ENCODE measurements around the gene CEPT1.

The CEPT1 gene

GRCh38 chr1:111201275-111202090, 61.5 kb downstream of the CEPT1 start:
- peak overlapping the region; percentile 15; the same call in 1 of the 2 replicates for H3K27ac ChIP-seq (ENCODE audit: low read depth, low read length)
- peaks cover 21% of the 10 kb centered on the region for H3F3A ChIP-seq (ENCODE audit: control insufficient read depth, insufficient read depth)
- no peaks in the 10 kb centered on the region for H3K9me2 ChIP-seq (replicated peaks; ENCODE audit: control insufficient read depth, low read length)
- no peaks in the 10 kb centered on the region for H4K20me1 ChIP-seq (ENCODE audit: control insufficient read depth, insufficient read depth, low read depth, low read length)
- H3K36me3 ChIP-seq (ENCODE audit: control insufficient read depth, low read length) = peaks cover 66% of the 10 kb centered on the region
- no peaks in the 10 kb centered on the region for H3K9me3 ChIP-seq (ENCODE audit: control insufficient read depth, insufficient read depth, low read length)
- H3K79me2 ChIP-seq (ENCODE audit: control insufficient read depth, low read length) = peaks cover 43% of the 10 kb centered on the region
- H3K4me3 ChIP-seq (ENCODE audit: low read length) = no peak overlapping the region
- H3K4me1 ChIP-seq (ENCODE audit: control insufficient read depth, low read length) = peaks cover 82% of the 10 kb centered on the region
- TF ChIP-seq CTCF (IDR thresholded peaks at IDR 0.05; ENCODE audit: low read depth, low read length, poor library complexity, severe bottlenecking) = no peak
- TF ChIP-seq EZH2phosphoT487 (IDR thresholded peaks at IDR 0.05; ENCODE audit: borderline replicate concordance, low read length) = no peak
- H3K27me3 ChIP-seq (ENCODE audit: control insufficient read depth, low read length) = no peaks in the 10 kb centered on the region
- peak overlapping the region; percentile 97 for H3K4me2 ChIP-seq (ENCODE audit: low read length)

GRCh38 chr1:111202366-111202706, 62.3 kb downstream of the CEPT1 start:
- H3K4me1 ChIP-seq (ENCODE audit: control insufficient read depth, low read length) = peaks cover 87% of the 10 kb centered on the region
- H4K20me1 ChIP-seq (ENCODE audit: control insufficient read depth, insufficient read depth, low read depth, low read length) = no peaks in the 10 kb centered on the region
- TF ChIP-seq EZH2phosphoT487 (IDR thresholded peaks at IDR 0.05; ENCODE audit: borderline replicate concordance, low read length) (no peak), CTCF (IDR thresholded peaks at IDR 0.05; ENCODE audit: low read depth, low read length, poor library complexity, severe bottlenecking) (no peak)
- peak overlapping the region; percentile 92 for H3K27ac ChIP-seq (ENCODE audit: low read depth, low read length)
- H3K9me2 ChIP-seq (replicated peaks; ENCODE audit: control insufficient read depth, low read length) = no peaks in the 10 kb centered on the region
- peaks cover 58% of the 10 kb centered on the region for H3K36me3 ChIP-seq (ENCODE audit: control insufficient read depth, low read length)
- peaks cover 43% of the 10 kb centered on the region for H3K79me2 ChIP-seq (ENCODE audit: control insufficient read depth, low read length)
- H3K4me2 ChIP-seq (ENCODE audit: low read length) = peak overlapping the region; percentile 97
- H3K27me3 ChIP-seq (ENCODE audit: control insufficient read depth, low read length) = no peaks in the 10 kb centered on the region
- H3K9me3 ChIP-seq (ENCODE audit: control insufficient read depth, insufficient read depth, low read length) = no peaks in the 10 kb centered on the region
- H3K4me3 ChIP-seq (ENCODE audit: low read length) = peak overlapping the region; percentile 83
- peaks cover 21% of the 10 kb centered on the region for H3F3A ChIP-seq (ENCODE audit: control insufficient read depth, insufficient read depth)

DNA sequence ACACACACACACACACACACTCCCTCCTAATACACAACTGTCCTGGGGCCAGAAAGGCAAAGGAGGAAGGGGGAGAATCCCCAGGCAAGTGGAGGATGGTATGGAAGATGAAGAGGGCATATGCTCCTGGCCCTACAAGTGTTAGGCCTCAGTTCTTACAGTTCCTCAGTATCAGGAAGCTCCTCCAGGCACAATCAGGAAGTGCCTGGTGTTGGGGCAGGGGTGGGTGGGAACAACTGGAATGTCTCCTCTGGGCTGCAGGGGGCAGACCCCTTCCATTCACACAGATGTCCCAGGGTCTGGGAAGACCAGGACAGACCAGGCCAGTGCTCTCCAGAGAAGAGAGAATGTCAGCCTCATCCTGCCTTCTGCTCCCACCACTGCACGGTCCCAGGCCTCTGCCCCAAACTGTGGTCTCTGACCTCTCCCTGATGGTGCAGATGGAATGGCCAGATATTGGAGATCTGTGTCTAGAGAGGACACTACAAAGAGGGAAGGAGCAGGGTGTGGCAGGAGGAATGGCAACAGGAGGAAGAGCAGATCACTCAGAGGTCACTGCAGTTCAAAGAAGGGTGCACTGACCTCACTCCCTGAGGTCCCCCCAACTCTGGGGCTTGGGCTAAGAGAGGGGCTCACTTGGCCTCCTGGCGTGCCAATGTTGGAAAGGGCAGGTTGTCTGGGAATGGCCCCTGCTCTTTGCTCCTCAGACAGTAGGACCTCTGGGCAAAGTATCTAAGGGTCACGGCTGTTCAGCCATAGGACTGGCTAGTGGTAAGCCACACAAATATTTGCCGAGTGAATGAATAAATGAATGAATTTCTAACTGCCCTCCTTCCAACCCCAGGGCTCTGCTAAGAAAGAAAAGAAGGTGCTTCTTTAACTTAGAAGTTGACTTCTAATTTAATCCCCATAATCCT, 62.9 kb downstream of the CEPT1 start:
- Histone ChIP-seq H3K4me3 (ENCODE audit: low read length) (peak overlapping the region; percentile 83), H3K4me1 (ENCODE audit: control insufficient read depth, low read length) (peaks cover 88% of the 10 kb centered on the region), H3K36me3 (ENCODE audit: control insufficient read depth, low read length) (peaks cover 52% of the 10 kb centered on the region), H4K20me1 (ENCODE audit: control insufficient read depth, insufficient read depth, low read depth, low read length) (no peaks in the 10 kb centered on the region), H3K27me3 (ENCODE audit: control insufficient read depth, low read length) (no peaks in the 10 kb centered on the region), H3K9me2 (replicated peaks; ENCODE audit: control insufficient read depth, low read length) (no peaks in the 10 kb centered on the region), H3K79me2 (ENCODE audit: control insufficient read depth, low read length) (peaks cover 43% of the 10 kb centered on the region), H3K27ac (ENCODE audit: low read depth, low read length) (peak overlapping the region; percentile 92), H3K9me3 (ENCODE audit: control insufficient read depth, insufficient read depth, low read length) (no peaks in the 10 kb centered on the region), H3K4me2 (ENCODE audit: low read length) (peak overlapping the region; percentile 97), H3F3A (ENCODE audit: control insufficient read depth, insufficient read depth) (peaks cover 22% of the 10 kb centered on the region)
- TF ChIP-seq CTCF (IDR thresholded peaks at IDR 0.05; ENCODE audit: low read depth, low read length, poor library complexity, severe bottlenecking) = no peak
